ENCODE data around the gene LRIG1.

Gene LRIG1

DNA sequence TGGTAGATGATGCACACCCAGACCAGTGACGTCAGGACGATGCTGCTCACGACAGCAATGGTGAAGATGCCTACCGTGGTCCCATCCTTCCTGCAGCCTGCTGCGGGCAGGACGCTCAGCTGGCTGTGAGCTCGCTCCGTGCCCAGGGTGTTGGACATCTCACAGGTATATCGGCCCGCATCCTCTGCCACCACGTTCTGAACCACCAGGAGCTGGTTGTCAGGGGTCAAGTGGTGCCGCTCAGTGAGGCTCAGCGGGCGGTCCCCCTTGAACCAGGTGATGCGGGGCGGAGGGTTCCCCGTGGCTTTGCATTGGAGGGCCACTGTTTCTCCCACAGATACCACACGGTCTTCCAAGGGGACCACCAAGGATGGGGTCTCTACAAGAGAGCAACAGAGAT lies 117.8 kb downstream of the LRIG1 start:
- H3K9me3 ChIP-seq (ENCODE audit: control insufficient read depth, insufficient read depth, low read length) = no peaks in the 10 kb centered on the region
- H3K4me1 ChIP-seq (ENCODE audit: control insufficient read depth, low read length) = 0 out of 2 replicates have a peak, but pooled peaks cover 3% of the 10 kb centered on the region
- no peak overlapping the region for H3K27ac ChIP-seq (ENCODE audit: low read depth, low read length)
- H3K36me3 ChIP-seq (ENCODE audit: control insufficient read depth, low read length) = peaks cover 97% of the 10 kb centered on the region
- no peaks in the 10 kb centered on the region for H3K27me3 ChIP-seq (ENCODE audit: control insufficient read depth, low read length)
- no peaks in the 10 kb centered on the region for H3K9me2 ChIP-seq (replicated peaks; ENCODE audit: control insufficient read depth, low read length)
- peaks cover 4% of the 10 kb centered on the region; the same call in 1 of the 2 replicates for H4K20me1 ChIP-seq (ENCODE audit: control insufficient read depth, insufficient read depth, low read depth, low read length)
- H3F3A ChIP-seq (ENCODE audit: control insufficient read depth, insufficient read depth) = peaks cover 7% of the 10 kb centered on the region; the same call in 1 of the 2 replicates
- H3K4me3 ChIP-seq (ENCODE audit: low read length) = no peak overlapping the region
- H3K4me2 ChIP-seq (ENCODE audit: low read length) = no peak overlapping the region
- TF ChIP-seq, protein P1, sequence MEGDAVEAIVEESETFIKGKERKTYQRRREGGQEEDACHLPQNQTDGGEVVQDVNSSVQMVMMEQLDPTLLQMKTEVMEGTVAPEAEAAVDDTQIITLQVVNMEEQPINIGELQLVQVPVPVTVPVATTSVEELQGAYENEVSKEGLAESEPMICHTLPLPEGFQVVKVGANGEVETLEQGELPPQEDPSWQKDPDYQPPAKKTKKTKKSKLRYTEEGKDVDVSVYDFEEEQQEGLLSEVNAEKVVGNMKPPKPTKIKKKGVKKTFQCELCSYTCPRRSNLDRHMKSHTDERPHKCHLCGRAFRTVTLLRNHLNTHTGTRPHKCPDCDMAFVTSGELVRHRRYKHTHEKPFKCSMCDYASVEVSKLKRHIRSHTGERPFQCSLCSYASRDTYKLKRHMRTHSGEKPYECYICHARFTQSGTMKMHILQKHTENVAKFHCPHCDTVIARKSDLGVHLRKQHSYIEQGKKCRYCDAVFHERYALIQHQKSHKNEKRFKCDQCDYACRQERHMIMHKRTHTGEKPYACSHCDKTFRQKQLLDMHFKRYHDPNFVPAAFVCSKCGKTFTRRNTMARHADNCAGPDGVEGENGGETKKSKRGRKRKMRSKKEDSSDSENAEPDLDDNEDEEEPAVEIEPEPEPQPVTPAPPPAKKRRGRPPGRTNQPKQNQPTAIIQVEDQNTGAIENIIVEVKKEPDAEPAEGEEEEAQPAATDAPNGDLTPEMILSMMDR (IDR thresholded peaks at IDR 0.05; ENCODE audit: low read depth, low read length, poor library complexity, severe bottlenecking) = no peak
- no peak for TF ChIP-seq EZH2phosphoT487 (IDR thresholded peaks at IDR 0.05; ENCODE audit: borderline replicate concordance, low read length)
- H3K79me2 ChIP-seq (ENCODE audit: control insufficient read depth, low read length) = peaks cover 19% of the 10 kb centered on the region

DNA sequence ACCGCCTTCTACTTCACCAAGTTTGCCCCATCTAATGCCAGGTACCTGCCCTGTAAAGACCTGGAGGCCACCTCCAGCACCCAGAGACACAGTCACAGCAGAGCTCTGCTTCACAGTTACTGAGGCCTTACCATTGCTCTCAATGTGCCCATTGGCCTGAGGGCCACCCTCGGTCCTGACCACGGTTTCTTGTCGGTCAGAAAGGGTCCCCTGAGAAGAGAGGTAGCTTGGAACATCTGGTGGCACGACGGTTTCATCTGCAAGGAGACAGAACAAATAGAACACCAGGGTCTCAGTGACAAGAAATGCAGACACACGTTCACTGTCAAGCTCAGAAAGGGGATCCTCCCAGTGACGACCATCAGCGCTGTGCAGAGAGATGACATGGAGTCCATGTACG lies 118.7 kb downstream of the LRIG1 start:
- Histone ChIP-seq H3K9me2 (replicated peaks; ENCODE audit: control insufficient read depth, low read length) (no peaks in the 10 kb centered on the region), H3K27ac (ENCODE audit: low read depth, low read length) (no peak overlapping the region), H3F3A (ENCODE audit: control insufficient read depth, insufficient read depth) (peaks cover 7% of the 10 kb centered on the region; the same call in 1 of the 2 replicates), H3K4me1 (ENCODE audit: control insufficient read depth, low read length) (no peaks in the 10 kb centered on the region), H3K4me2 (ENCODE audit: low read length) (no peak overlapping the region), H3K27me3 (ENCODE audit: control insufficient read depth, low read length) (no peaks in the 10 kb centered on the region), H3K79me2 (ENCODE audit: control insufficient read depth, low read length) (peaks cover 13% of the 10 kb centered on the region), H3K9me3 (ENCODE audit: control insufficient read depth, insufficient read depth, low read length) (no peaks in the 10 kb centered on the region), H4K20me1 (ENCODE audit: control insufficient read depth, insufficient read depth, low read depth, low read length) (no peaks in the 10 kb centered on the region), H3K4me3 (ENCODE audit: low read length) (no peak overlapping the region), H3K36me3 (ENCODE audit: control insufficient read depth, low read length) (peaks cover 100% of the 10 kb centered on the region)
- TF ChIP-seq, protein P1 (IDR thresholded peaks at IDR 0.05; ENCODE audit: low read depth, low read length, poor library complexity, severe bottlenecking) = no peak
- TF ChIP-seq EZH2phosphoT487 (IDR thresholded peaks at IDR 0.05; ENCODE audit: borderline replicate concordance, low read length) = no peak

DNA sequence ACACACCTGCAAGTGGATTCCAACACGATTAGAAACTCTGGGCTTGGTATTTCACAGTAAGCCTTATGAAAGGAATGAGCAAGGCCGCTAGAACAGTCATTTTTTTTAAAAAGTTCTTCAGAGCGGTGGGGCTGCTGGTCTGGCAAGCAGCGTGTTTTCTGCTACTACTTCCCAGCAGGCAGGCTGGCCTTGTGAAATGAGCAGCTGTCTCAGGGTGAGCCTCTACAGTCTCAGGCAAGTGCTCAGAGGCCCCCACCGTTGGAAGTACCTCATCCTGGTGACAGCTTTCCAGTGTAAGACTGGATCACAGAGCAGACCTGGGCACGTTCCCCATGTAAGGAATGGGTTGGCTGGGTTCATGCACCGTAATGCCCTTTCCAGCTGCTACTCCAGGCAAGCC lies 119.2 kb downstream of the LRIG1 start:
- Histone ChIP-seq H3K4me1 (ENCODE audit: control insufficient read depth, low read length) (no peaks in the 10 kb centered on the region), H3K9me3 (ENCODE audit: control insufficient read depth, insufficient read depth, low read length) (no peaks in the 10 kb centered on the region), H4K20me1 (ENCODE audit: control insufficient read depth, insufficient read depth, low read depth, low read length) (no peaks in the 10 kb centered on the region), H3K27ac (ENCODE audit: low read depth, low read length) (no peak overlapping the region), H3K4me2 (ENCODE audit: low read length) (no peak overlapping the region), H3K79me2 (ENCODE audit: control insufficient read depth, low read length) (peaks cover 8% of the 10 kb centered on the region; the same call in 1 of the 2 replicates), H3K4me3 (ENCODE audit: low read length) (no peak overlapping the region), H3K9me2 (replicated peaks; ENCODE audit: control insufficient read depth, low read length) (no peaks in the 10 kb centered on the region), H3K36me3 (ENCODE audit: control insufficient read depth, low read length) (peaks cover 100% of the 10 kb centered on the region), H3F3A (ENCODE audit: control insufficient read depth, insufficient read depth) (peaks cover 7% of the 10 kb centered on the region; the same call in 1 of the 2 replicates), H3K27me3 (ENCODE audit: control insufficient read depth, low read length) (no peaks in the 10 kb centered on the region)
- TF ChIP-seq EZH2phosphoT487 (IDR thresholded peaks at IDR 0.05; ENCODE audit: borderline replicate concordance, low read length) = no peak
- TF ChIP-seq, protein P1 (IDR thresholded peaks at IDR 0.05; ENCODE audit: low read depth, low read length, poor library complexity, severe bottlenecking) = no peak
